Ammon's horn (tissue), 1 donor: Measurements from ENCODE around the gene DST.

Experiments used
- DNase-seq: peaks from one replicate; pipeline ENCODE4 v3.0.0-alpha.2; 2016; ENCODE audit warnings: low spot score

Gene DST

DNA sequence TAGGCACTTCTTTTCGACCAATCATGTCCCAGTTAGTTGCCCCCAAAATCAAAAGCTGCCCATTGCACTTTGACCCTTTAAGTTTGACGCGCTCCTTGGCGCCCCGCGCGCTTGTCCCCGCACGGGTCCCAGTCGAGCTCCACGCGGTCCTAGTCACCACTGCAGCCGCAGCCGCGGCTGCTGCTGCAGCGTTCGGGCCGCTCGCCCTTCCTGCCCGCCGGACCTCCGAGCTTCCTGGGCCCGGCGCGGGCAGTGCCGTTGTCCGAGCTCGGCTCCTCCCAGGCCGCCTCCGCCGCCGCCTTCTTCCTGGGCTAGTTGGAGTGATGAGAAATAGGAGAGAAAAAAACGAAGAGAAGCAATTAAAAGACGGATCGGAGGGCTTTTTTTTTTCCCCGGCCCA, 209.6 kb downstream of the DST start:
- DNase-seq: no peak

DNA sequence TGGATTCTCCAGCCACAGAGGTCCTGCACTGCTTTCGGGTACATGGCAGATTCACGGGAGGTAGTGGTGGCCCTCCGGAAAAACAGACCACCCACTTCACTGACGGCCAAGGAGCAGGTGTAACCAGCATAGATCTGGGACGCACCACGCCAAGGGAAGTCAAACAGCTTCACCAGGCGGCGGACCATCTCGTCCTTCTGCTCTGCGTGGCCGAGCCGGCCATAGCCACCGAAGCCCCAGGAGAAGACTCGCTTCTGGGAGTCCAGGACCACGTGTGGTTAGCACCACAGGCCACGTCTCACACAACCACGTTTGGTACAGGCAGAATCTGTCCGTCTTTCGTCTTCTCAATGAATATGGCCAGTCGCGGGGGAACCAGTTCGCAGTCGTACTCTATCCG, 210.5 kb downstream of the DST start:
- DNase-seq: no peak

DNA sequence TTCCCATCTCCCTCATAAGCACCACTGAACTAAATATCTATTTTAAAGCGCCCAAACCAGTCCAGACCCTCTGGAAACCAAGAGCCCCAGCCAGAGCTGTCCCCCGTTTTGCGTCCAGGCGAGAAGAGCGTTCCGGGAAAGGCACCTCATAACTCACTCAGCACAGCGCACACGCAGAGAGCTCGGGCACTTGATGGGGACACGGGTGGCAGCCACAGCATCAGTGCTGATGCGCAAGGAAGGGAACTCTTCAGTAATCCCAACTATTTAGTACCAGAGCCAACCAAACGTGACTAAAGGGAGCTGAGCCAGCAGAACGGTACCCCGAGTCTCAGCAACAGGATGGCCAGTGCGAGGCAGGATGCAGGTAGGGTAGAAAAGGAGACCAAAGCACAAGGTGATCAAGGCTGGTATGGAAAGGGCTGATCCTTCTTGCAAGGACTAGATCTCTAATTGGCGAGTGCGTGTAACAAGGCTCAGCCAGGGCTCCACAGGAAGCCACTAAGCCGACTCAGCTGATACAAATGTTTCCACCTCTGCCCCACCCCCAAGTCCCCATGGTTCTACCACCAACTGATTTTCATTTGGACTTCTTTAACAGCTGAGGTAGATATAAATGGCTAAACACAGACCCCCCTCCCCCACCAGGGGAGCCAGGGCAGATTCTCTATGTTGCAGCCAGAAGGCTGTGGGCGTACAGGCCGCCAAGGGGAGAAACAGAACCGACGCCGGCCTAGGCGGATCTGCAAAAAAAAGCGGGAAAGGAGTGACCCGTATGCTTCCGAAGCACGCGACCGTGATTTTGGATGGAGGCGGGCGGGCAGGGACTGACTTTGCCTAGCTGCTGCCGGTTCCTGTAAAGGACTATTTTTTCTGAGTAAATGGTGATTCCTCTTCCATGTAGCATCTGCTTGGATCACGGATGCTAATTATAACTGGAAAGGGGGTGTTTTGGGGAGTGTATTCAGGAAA, 211.8 kb downstream of the DST start:
- no peak for DNase-seq

DNA sequence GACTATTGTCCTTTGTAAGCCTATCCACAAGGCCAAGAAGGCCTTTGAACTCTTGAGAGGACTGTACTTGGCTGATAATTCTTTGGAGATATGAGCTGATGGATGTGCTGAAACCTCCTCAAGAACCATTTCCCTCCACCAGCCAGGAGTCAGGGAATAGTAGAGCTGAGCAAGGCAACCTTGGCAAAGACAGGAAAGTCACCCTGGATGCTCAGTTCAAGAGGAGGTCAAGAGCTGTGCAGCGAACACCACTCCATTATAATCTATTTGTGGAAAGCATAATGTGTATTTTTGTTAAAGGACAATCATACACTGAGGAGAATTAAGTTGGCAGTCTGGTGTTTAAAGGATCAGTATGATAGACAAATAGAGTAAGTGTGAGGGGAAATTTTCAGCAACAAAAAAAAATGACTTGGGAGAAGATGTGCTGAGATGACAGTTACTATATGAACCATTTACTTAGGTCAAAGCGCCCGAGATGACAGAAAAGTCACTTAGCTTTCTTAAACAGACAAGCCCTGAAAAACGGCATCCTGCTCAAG, 218.1 kb downstream of the DST start:
- no peak for DNase-seq

DNA sequence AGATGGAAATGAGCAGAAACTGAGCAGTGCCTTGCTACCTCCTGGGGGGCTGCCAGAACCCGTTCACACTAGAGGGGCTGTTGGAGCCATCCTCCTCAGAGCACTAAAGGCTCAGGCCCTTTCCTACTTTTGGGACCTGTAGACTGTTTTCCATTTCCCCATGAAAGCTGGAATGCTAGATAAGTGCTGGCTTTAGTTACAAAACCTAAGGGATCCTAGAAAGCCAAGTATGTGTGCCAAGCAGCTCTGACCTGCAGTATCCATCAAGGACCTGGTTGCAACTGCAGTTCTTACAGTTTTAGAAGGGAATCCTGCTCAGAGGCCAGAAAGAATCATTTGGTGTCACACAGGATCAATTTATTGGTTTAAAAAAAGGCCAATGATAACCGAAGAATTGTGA, 218.6 kb downstream of the DST start:
- DNase-seq: no peak

DNA sequence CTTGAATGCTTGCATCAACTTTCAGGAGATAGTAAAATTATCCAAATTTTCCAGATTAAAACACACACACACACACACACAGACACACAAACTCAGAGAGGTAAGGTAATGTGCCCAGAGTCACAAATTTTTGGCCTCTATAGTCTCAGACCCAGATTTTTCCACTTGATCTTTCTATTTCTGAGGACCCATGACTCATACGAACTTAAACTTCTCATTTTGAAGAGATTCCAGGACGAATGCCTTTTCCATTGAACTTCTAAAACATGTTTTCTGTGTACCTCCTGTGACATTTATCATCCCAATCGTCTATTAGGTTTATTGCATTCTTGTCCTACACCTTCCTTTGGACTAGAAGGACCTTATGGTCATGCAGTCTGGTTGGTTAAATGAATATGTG, 222.4 kb downstream of the DST start:
- DNase-seq: no peak

DNA sequence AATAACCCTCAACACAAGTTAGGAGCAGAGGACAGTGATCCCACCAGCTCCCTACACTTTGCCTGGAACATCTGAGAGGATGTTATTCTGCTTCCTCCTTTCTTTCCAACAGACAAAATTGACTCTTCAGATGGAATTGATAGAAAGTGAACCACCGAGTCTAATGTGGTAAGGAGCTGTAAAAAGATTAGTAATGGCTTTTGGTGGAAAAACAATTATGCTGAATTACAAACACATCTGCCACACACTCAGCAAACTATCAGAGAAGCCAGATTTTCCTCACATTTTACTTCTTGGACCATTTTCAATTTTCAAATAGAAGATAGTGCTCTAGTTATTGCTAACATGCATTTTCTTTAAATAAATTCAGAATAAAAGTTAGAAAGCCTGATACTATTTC, 223.5 kb downstream of the DST start:
- DNase-seq: no peak

DNA sequence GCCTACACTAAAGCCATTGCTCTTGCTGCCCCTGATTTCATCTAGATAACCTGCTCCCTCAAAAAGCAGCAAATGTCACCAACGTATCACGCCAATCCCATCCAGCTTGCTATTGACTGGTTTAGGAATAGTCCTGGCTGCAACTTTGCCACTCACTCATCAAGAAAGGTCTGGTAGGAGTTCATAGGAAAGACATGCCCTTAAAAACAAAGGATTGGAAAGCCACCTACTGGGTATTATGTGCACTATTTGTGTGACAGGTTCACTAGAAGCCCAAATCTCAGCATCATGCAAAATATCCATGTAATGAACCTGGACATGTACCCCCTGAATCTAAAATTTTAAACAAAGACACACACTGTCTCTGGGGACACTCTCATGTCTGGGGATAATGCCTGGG, 224.9 kb downstream of the DST start:
- no peak for DNase-seq

DNA sequence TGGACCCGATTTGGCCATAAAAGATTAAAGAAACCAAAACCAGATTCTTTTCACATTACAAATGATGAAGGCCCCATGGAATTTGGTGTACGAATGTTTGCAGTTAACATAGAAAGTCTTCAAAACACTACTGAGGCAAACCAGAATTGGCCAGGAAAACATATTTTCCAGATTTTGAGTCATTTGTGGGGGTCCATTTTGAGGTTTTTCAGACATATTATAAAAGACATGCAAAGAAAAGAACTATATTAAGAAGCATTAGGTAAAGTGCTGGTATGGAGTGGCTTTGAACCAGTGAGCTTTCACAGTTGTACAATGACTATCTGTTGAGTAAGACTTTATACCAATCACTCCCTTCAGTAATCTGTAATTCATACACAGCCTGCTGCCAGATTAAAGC, 226.4 kb downstream of the DST start:
- no peak for DNase-seq

DNA sequence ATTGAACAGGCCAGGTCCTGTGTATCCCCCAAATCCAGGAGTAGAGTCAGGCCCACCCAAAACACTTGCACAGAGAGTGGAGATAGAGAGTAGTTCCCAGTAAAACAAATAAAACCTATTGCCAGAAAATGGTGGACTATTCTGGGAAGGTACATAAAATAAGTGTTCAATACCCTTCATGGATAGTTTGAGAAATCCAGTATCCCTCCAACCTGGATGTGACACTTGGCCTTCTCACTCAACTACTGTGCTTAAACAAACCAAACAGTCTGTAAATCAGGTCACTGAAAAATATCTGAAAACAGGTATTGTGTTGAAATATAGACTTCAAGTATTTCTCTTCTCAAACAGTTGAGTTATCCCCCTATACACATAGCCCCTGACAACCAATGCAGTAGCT, 233.7 kb downstream of the DST start:
- DNase-seq: no peak
